ENCODE data around the gene KLF6.

The KLF6 gene

DNA sequence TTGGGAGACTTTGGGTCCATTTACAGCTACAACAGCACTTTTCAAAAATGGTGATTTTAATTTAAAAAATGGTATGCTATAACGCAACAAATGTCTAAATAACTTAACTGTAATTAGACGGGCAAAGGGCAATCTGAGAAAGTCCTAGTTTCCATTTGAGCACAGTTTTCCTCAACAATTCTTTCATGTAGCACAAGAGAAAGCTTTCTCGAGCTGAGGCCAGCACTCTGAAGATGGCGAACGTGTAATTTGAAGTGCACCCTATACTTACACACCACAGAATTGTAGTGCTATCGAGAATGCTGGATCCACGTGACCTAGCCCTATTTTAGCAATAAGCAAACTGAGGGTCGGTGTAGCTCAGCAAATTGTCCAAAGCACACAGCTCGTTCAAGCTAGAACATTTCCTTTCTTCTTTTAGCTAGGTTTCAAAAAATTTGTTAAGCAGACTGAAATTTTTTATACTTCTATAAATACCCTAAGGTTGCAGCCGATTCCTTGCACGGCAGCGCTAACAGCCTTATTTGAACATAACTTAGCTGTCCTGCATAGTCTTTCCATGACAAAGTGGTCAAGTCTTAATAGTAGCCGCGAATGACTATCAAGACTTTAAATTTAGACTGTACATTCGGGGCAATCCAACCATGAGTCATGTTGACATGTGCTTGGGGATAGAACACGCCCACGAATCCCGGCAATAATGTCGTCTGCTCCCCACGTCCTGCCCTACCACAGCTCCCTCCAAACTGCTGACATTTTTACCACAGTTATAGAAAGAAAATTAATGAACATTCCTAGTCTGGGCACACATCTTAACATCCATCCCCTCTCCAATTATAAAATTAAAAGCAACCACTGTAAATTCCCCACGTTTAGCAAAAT, 10.0 kb downstream of the KLF6 start:
- no peak for DNase-seq (ENCODE audit: low spot score)

DNA sequence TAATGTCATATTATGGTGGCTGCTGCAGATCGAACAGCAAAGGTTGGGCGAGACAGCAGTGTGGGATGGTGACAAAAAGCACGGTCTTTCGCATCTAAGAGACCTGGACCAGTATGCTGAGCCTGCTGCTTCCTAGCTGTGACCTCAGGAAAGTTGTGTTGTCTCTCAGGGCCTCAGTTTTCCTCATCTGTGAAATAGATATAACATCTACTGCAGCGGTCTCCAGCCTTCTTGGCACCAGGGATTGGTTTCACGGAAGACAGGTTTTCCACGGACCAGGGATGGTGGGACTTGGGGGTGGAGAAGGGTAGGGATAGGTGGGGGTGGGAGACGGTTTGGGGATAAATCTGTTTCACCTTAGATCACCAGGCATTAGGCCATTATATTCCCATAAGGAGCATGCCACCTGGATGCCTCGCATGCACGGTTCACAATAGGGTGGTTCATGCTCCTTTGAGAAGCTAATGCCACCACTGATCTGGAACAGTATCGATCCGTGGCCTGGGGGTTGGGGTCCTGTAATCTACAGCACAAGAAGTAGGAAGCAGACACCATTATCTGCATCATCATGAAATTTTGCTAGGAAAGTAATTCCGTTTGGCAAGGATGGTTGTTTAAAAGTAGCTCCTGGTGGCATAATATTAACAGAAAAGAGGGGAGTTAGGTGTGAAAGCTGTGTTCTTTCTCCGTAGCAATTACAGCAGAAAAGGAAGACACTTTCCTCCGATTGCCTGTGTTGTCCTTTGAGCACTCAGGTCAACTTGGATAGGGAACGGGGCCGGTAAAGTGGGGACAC, 10.8 kb downstream of the KLF6 start:
- no peak for DNase-seq (ENCODE audit: low spot score)

DNA sequence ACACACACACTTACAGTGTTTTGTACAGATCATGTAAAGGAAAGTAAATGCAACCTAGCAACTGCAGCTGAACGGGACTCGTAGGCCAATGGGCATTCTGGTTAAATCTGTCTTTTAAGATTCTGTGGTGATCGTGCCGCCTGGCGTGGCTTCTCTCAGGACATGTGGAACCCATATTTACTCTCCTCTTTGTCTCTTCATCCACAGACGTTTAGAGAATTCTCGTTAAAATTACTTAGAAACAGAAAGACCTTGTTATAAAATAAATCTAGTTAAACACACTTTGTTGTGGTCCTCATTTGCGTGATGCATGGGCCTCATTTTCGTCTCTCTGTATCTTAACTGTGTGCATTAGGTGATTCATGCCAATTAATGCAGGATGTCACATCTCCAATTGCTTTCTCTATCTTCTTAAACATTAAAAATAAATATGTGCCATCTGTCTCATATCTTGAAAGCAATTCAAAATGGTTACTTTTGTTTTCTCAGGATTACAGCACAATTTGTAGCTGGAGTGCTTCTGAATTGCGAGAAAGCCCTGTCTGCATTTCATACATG, 11.5 kb downstream of the KLF6 start:
- DNase-seq (ENCODE audit: low spot score): no peak

DNA sequence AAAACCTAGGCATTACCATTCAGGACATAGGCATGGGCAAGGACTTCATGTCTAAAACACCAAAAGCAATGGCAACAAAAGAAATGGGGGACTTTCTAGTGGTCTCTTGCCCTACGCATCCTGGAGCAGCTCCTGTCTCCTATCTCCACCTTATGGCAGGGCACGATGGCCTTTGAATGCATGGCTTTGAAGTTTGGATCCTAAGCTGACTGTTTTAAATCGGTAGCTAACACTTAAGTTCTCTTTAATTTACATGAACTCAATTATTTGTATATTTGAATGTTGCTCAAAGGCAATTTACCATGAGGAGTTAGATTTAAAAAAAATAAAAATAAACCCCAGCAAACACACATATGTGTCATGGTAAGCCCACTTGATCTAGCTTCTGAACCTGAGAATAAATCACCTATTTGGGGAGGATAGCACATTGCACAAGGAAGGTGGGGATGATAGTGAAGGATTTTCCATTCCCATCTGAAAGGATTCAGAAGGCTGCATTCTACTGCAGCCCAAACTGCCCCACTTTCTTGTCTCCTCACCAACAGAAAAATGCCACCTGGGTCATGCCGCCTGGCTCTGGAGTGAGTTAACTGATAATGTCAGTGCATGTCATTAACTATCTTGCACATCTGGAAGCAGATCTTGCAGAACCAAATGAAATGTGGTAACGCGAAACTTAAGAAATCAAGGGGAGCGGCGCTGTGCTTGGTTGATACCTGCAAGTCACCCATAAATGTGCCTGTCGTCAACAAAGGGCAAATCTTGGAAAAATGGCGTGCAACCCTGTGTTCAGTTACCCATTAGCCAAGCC, 12.4 kb downstream of the KLF6 start:
- DNase-seq (ENCODE audit: low spot score): no peak

DNA sequence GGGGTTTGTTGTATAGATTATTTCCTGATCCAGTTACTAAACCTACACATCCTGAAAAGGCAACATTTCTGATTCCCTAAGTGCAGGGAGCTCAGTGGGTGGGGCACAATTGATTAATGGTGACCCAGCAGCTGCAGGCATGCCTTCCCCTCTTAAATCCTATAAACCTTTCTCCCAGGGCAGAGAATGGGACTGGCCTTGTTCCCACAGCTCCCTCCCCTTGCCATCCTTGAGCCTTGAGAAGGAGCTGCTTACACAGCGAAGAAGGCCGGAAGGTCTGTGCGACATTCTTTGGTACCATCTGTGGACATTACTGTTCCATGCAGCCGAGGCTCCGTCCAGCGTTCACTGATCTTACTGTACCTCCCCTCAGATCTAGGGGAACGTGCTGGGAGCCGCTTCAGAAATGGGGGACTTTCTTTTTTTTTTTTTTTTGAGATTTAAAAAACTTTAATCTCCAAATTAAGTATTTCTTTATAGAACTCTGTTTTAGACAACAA, 14.3 kb downstream of the KLF6 start:
- DNase-seq (ENCODE audit: low spot score): no peak

DNA sequence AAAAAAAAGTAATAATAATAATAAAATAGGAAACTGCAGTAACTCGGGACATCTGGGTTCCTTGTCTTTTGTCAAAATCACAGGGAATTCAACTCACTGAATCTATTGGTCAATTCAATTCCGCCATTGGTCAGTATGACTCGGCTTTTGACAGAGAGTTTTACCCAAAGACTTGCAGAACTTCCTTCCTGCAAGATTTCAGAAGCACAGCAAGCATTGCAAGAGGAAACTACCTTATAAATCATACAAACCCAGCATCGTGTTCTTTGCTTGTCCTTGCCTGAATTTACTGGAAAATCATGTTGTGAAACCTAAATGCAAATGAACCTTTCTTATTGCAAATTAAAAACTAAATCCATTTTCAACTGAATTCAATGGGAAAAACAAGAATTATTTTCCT, 15.5 kb downstream of the KLF6 start:
- DNase-seq (ENCODE audit: low spot score): no peak

DNA sequence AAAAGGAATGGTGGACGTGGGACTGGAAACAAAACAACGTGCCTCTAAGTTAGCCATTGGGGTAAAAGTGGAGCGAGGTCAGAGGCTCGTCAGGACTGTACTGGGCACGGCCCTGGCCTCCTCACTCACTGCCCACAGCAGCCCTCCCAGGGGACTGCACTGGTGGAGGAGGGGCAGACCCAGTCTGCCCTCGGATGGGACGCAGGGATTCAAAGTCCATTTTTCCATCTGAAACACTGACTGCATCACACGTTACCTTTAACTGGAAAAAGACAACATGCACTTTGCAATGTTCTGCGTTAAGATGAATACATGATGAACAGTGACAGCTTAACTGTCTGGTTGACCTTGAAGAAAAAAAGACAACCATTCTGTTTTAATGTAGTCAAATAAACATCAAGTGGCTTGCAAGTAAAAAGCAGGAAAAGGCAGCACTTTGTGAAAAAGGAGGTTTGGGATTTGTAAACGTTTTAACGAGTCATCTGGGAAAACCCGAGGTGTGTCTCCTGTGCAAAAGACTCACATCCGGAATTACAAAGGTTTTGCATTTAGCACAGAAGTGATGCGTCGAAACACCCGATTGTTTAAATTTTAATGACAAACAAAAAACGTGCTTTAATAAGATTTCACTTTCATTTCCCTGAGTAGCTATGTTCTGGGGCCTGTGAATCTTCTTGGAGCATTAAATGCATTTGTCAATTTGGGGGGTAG, 18.8 kb downstream of the KLF6 start:
- DNase-seq (ENCODE audit: low spot score): no peak

DNA sequence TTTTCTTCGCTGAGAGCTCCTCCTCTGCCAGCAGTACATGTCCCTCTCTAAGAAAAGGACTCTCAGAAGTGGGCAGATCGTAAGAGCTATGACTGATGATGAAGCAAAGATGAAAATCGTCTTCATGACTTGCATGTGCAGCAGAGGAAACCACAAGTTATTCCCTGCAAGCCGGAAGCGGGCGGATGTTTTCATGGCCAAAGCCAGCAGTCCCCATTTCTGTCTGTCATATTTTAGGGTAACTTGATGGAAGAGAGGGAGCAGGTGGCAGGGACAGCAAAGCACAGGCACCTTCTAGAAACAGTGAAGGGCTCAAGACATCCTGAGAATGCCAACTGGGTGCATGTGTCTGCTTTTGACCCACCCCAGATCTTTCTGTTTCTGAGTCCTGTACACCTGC, 19.9 kb downstream of the KLF6 start:
- DNase-seq (ENCODE audit: low spot score): no peak

DNA sequence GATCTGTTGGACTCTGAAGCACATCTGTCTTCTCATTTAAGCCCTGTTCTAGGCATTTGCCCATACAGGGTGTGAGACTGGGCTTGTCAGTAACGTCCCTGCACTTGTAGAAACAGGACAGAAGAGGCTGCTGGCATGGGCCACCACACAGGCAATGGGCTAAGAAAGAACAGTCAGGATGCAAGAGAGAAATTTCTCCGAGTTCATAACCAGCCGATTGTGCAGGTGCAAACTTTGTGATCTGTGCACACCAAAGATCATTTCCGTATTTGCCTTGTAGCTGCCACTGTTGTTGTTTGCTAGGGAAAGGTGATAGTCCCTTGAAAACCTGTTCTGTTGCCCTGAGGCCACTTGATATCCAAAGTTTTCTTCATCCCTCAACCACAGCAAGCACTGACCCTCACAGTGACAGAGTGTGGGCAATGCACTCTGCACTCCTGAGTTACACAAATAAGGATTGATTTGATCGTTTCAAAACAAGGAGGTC, 20.3 kb downstream of the KLF6 start:
- DNase-seq (ENCODE audit: low spot score): no peak

DNA sequence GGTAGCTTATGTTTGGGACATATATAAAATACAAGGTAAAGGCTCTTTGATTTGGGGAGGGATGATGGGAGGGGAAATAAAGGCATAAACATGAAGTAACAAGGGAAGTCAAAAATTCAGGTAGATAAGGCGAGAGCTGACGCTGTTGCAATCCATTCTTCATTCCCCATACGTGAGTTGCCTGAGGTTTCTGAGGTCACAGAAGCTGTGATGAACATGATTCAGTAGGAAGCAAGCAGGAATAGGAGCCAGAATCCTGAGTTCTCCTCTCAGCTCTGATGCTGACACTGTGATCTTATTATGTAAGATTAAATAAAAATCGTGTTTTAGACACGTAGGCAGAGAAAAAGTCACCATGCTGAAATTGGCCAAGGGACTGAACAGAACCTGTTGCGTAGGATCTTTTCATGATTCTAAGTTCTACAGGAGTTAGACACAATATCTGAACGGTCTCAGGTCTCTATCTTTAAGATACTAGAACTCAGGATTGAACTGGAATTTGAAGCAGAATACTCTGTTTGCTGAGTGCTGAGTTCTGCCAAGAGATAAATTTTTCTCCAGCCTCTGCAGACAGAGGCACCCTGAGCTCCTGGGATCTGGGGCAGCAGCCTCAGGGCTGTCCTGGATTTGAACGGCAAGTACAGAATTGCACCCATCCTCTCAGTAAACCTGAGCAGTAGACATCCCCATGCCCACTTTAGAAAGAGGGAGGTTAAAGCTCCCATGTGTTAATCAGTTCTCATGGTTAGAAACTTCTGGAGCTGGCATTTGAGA, 21.0 kb downstream of the KLF6 start:
- no peak for DNase-seq (ENCODE audit: low spot score)

DNA sequence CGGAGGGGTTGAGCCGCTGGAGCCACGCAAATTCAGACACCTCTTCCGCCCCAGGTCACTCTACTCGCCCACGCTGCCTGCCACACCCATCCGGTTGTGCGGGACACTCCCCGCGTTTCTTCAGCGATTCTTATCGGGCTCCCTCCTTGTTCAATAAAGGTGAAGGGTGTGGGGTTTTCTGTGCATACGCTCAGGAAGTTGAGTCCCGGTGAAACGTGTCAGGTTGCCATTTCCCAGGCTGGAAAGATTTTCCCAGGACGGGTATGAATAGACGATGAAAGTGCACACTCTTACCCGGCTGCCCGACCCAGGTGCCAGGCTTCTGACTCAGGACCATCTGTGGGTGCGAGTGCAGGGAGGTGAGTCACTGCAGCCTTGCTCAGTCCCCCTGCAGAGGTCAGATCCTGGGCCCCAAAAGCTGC, 22.0 kb downstream of the KLF6 start:
- DNase-seq (ENCODE audit: low spot score): no peak

DNA sequence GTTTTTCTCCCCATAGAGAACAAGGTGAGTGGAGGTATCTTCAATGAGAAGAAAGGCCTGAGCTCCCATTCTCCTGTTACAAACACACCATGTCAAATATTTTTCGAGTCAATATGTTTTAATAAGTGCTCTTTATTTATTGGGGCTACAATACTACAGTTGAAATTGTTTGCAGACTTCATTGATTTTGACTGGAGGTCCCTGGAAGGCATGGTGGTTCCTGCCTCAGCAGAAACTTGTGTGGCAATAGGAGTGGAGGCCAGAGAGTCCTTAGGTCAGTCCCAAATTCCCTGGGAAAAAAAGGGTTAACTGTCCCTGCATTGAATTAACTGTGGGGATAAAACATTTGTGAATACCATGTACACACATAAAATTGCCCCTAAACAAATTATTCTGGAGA, 22.7 kb downstream of the KLF6 start:
- no peak for DNase-seq (ENCODE audit: low spot score)

DNA sequence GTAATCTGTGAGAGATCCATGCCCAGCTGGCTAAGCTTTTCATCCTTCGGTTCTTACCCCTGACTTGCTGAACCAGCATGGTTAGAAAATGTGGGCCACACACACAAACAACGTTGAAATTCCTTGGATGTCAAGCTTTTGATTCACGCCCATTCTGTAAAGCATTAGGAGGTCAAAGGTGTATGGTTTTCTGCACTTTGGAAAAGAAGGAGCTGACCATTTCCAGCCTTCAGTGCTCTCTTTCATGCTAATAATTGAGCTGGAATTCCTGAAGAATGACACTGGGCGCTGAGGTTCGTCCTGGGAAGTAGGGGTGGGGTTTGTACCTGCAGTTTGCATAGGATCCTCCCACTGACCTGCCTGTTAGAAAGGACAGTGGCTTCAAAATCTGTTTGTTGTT, 23.1 kb downstream of the KLF6 start:
- no peak for DNase-seq (ENCODE audit: low spot score)

DNA sequence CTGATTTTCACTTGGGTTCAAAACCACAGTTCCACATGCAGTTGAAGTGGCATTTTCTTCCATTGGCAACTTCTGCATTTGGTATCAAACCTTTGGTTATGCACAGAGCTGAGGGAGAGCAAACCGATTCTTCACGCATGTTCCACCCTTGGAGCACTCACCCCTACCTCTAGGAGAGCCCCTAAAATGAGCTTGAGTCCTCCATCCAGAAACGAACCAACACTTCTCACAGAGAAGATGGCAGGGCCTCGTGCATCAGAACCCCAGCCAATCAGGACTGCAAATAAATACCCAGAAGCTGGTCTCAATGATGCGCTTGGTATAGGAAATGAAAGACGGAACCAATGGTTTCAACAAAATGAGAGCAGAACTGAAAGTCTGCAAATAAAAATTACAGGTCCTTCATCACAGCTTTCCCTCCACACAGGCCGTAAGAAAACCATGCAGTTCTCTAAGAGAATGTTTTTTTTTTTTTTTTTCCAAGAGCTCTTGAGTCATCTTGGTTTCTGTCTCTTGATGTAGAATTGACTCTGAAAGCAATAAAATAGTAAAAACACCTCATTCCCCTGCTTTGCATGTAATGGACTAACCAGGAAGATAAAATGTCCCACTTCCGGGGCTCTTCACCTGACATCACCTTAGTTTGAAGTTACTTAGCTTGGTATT, 23.9 kb downstream of the KLF6 start:
- no peak for DNase-seq (ENCODE audit: low spot score)

DNA sequence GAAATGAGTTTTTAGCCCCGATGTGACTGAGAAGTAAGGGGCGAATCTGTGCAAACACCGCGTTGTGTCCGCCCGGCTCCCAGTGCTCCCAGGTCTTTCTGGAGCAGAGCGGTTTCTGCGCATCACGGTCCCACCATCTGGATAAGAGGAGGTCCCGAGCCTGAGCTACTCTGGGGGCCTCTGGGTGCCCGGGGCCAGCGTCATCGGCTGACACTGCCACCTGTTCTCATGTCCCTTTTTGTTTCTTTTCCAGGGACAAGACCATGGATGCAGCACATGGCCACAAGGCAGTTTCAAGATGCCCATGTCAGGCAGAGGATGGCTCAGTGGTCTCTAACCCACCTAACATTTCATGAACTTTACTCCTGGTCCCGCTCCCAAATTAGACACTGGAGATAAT, 24.9 kb downstream of the KLF6 start:
- DNase-seq (ENCODE audit: low spot score): no peak

DNA sequence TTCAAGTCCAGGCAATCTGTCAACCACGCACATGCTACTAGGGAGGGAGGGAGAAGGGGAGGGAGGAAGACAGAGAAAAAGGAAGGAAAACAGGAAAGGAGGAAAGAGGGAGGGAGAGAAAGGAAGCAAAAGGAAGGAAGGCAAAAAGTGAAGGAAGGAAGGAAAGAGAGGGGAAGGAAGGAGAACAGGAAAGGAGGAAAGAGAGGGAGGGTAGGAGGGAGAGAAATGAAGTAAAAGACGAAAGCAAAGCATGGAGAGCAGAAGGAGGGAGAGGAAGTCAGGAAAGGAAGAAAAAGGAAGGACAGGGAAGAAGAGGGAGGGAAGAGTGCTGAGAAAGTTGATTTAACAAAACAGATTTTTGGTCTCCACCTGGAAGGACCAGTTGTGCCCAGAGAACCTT, 25.6 kb downstream of the KLF6 start:
- no peak for DNase-seq (ENCODE audit: low spot score)

DNA sequence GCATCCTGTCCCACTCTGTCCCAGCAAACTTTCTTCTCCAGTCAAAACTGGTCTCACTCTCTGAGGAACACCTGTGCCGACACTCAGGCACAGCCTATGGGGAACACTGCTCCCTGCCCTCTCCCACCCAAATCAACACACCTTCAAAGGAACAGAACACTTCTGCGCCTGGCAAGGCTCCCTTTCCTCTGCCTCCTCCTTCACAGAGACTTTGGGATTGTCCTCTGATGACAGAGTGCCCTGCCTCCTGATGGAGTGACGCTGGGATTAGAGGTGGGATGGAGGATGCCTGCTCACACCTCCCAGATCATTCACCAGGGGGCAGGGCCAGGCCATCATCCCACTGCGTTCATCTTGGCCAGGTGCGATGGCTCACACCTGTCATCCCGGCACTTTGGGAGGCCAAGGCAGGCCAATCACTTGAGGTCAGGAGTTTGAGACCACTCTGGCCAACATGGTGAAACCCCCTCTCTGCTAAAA, 26.5 kb downstream of the KLF6 start:
- DNase-seq (ENCODE audit: low spot score): no peak

DNA sequence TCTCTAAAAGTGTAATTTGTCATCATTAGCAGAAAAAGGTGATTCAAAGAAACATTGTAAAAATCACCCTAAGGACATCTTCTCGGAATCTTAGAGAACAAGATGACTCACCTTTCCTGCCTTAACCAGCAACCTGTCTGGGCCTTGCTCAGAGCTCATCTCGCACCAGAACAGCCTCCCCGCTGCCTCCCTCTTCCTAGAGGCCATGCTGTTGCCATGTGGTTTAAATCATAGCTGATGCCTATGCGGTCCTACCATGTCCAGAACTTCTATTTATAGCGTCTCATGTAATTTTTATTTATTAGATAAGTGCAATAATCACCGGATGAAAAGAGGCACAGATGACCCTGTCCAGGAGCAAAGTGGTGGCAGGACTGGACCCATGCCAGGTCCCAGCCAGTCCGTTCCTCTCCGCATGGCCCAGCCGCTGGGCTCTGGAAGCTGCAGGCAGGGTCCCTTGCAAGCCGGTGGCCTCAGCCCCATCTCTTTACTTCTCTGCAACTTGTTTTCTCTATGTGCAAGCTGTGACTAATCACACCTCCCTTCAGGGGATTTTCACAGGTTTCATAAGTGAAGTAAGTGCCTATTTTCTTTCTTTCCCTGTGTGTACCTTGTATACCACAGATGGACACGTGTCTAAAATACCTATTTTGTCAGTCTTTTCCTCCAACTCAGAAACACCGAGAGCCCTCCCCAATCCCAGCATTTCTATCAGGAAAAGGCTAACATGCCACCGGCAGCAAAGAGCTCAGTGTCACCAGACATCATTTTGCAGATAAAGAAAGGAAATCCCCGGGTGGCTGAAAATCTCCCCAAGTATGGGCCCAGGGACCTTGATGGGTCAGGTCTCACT, 27.1 kb downstream of the KLF6 start:
- DNase-seq (ENCODE audit: low spot score): no peak

DNA sequence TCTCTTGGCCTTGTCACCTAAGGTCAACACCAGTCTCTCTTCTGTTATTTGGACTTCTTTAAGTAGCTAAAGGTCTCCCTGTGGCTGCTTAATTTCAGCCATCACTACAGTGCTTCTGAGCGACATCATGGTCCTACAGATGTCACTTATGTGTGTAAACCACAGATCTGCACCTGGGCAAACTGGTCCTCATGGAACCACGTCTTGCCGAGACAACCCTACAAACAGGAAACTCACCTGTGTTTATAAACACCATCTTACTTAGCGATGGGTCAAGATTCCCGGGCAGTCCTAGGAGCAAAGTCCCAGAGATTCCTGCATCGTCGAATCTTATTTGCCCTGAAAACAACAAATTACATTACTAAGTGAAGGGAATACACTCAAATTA, 27.8 kb downstream of the KLF6 start:
- no peak for DNase-seq (ENCODE audit: low spot score)

Measured in HuH-7.5 (cell line).